Nephron (organoid): Measurements from ENCODE around the gene ASB6.
A peak's percentile ranks its signal among the peaks of the same experiment; 100 is the strongest.
"Not testable (repeated sequence)": the region's sequence is repeated elsewhere in the genome, so short reads cannot be mapped to it uniquely, and the experiment has no call there.

Experiments
- H3K27ac Mint-ChIP-seq, 3 experiments: 2 replicates each; pipeline ENCODE4 v1.8.0; 2020; ENCODE audit warnings: mixed read lengths in 3 of 3, mild to moderate bottlenecking in 2 of 3, moderate library complexity in 1 of 3
- H3K27me3 Mint-ChIP-seq: 2 replicates; pipeline ENCODE4 v1.8.0; 2021; ENCODE audit warnings: low read depth, mild to moderate bottlenecking, moderate library complexity, mixed read lengths
- H3K36me3 Mint-ChIP-seq: 2 replicates; pipeline ENCODE4 v1.8.0; 2020; ENCODE audit warnings: low read depth, mixed read lengths
- H3K4me1 Mint-ChIP-seq: 2 replicates; pipeline ENCODE4 v1.8.0; 2020; ENCODE audit warnings: mixed read lengths
- H3K4me3 Mint-ChIP-seq, 3 experiments: 2 replicates each; pipeline ENCODE4 v1.8.0; 2020; ENCODE audit warnings: mild to moderate bottlenecking in 3 of 3, mixed read lengths in 3 of 3, moderate library complexity in 2 of 3
- H3K9me3 Mint-ChIP-seq: 2 replicates; pipeline ENCODE4 v1.8.0; 2020; ENCODE audit warnings: mixed read lengths
- TF ChIP-seq, protein P1 (sequence below), 3 experiments: fragments of 200-600 bp; sonication (generic); IDR thresholded peaks; one replicate each; pipeline ENCODE4 v1.5.0; 2021; ENCODE audit warnings: antibody characterized with exemption in 3 of 3; ENCODE audit not compliant: unreplicated experiment in 3 of 3

Gene ASB6

DNA sequence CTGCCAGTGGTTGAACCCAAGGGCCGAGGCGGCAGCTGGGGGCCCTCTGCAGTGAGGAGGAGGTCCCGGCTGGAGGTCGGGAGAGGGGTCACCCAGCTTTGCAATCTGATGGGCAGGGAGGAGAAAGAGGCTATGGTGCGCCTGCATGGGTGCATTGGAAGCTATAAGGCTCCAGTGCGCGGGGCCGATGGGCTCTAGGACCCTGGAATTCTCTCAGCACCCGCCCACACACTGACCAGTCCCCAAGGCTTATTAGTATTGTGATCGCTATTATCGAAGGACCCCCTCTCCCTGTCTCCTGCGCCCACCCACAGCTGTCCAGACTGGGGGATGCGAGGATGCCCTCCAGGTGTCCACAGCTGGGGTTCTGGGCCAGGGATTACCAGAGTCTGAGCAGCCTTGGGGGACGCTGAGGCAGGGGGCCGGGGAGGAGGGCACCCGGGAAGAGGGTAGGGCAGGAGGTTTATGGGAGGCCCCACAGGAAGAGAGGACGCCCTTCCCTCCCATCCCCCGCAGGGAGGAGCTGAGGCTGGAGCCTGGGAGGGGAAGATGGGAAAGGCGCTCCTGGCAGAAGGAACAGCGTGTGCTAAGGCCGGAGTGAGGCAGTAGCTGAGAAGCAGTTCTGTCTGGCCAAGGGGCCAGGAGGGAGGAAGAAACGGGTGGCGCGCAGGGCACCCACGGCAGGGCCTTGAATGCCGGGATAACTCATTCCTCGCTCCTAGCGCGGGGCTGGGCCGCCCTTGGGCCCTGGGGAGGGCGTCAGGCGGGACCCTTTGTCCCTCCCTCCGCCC is 45.2 kb downstream of the ASB6 start:
- H3K4me3 Mint-ChIP-seq, result peak overlapping the region; percentile 81 to 89 (median 85)
- H3K4me1 Mint-ChIP-seq, result peaks cover 62% of the 10 kb centered on the region
- H3K9me3 Mint-ChIP-seq, result no peaks in the 10 kb centered on the region
- no peaks in the 10 kb centered on the region for H3K36me3 Mint-ChIP-seq
- H3K27ac Mint-ChIP-seq, result peak overlapping the region; percentile 68 to 87 (median 84)
- H3K27me3 Mint-ChIP-seq, result no peaks in the 10 kb centered on the region
- TF ChIP-seq, protein P1, sequence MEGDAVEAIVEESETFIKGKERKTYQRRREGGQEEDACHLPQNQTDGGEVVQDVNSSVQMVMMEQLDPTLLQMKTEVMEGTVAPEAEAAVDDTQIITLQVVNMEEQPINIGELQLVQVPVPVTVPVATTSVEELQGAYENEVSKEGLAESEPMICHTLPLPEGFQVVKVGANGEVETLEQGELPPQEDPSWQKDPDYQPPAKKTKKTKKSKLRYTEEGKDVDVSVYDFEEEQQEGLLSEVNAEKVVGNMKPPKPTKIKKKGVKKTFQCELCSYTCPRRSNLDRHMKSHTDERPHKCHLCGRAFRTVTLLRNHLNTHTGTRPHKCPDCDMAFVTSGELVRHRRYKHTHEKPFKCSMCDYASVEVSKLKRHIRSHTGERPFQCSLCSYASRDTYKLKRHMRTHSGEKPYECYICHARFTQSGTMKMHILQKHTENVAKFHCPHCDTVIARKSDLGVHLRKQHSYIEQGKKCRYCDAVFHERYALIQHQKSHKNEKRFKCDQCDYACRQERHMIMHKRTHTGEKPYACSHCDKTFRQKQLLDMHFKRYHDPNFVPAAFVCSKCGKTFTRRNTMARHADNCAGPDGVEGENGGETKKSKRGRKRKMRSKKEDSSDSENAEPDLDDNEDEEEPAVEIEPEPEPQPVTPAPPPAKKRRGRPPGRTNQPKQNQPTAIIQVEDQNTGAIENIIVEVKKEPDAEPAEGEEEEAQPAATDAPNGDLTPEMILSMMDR (IDR thresholded peaks at IDR 0.05; ENCODE audit: unreplicated experiment in 3 of 3), result no peak

DNA sequence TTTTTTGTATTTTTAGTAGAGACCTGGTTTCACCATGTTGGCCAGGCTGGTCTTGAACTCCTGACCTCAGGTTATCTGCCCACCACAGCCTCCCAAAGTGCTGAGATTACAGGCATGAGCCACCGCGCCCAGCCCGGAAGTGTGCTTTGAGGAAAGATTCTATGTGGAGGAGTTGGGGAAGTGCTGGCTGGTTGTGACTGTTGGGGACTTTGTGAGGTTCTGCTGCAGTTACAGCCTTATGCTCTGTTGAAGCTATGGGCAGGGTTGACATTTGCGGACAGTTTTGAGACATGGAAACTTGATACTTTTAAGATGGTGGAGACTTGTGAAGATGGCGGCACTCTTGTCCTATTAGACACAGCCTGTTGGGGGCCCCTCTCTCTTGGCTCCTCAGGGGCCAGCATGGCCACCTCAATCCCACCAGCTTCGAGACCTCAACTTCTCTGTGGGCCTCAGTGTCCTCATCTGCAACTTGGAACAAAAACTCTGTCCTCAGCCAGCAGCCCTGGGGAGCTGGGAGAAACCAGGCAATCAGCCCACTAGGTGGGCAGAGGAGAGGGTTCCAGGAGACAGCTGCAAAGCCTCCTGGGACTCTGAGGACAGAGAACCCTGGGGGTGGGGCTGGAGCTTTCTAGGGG is 45.9 kb downstream of the ASB6 start:
- TF ChIP-seq, protein P1 (IDR thresholded peaks at IDR 0.05; ENCODE audit: unreplicated experiment in 3 of 3), result no peak
- Mint-ChIP-seq H3K4me3 (peak overlapping the region; percentile 71 to 85 (median 81)), H3K4me1 (peaks cover 61% of the 10 kb centered on the region), H3K36me3 (no peaks in the 10 kb centered on the region), H3K27me3 (no peaks in the 10 kb centered on the region), H3K27ac (peak overlapping the region; percentile 68 to 87 (median 84)), H3K9me3 (no peaks in the 10 kb centered on the region)

DNA sequence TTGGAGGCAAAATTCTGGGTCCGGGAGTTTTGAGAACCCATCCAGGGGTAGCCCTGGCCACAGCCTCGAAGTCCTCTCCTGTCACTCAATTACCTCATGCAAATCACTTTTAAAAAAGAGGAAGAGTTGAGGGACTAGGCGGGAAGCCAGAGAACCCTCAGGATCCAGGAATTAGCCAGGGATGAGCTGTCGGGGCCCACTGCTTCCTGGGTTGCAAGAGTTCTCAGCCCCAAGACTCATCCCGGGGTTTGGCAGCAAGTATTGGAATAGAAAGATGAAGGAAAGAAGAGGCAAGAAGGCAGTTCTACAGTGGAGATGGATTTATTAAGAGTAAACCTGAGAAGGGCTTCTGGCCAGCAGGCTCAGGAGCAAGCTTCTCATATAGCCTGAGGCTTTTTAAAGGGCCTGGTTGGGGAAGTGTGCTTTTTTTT is 46.6 kb downstream of the ASB6 start:
- H3K9me3 Mint-ChIP-seq, result no peaks in the 10 kb centered on the region
- no peaks in the 10 kb centered on the region for H3K27me3 Mint-ChIP-seq
- TF ChIP-seq, protein P1 (IDR thresholded peaks at IDR 0.05; ENCODE audit: unreplicated experiment in 3 of 3), result no peak
- H3K4me3 Mint-ChIP-seq, result peak overlapping the region; percentile 1 to 59 (median 49)
- H3K27ac Mint-ChIP-seq, result peak overlapping the region; percentile 68 to 87 (median 84)
- no peaks in the 10 kb centered on the region for H3K36me3 Mint-ChIP-seq
- peaks cover 63% of the 10 kb centered on the region for H3K4me1 Mint-ChIP-seq

DNA sequence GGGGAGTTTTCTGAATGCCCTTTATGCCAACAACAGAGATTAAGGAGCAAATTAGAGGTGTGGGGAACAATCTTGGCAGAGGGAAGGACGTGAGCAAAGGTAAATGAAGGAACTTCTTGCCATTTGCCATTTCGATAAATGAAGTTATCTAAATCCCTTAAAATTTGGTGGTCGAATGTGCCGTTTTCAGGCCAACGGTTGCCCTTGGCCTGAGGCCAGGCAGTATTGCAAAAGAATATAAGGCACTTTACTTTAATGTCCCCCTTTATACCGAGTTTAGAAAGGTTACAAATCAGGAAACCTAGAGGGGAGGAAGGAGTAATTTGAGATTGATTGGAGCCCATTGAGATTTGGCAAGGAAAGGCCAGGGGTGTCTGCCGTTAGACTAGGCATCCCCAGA is 47.3 kb downstream of the ASB6 start:
- H3K27ac Mint-ChIP-seq, result peak overlapping the region; percentile 45 to 87 (median 84)

DNA sequence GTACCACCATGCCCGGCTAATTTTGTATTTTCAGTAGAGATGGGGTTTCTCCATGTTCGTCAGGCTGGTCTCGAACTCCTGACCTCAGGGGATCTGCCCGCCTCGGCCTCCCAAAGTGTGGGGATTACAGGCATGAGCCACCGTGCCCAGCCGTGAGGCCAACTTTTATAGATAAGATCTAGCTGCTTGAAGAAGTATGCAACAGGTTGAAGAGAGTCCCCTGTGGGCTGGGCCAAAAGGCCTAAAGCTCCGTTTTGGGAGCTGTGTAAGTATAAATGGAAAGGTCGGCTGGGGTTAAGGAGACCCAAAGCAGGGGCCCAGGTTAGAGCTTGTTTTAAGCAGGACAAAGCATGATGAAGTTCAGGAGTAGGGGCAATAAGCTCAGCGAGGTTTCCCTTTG is 49.2 kb downstream of the ASB6 start:
- H3K27me3 Mint-ChIP-seq, H3K4me3 Mint-ChIP-seq: not testable (repeated sequence)

More for the DNA sequence above, 47.3 kb downstream of the ASB6 start:
- TF ChIP-seq, protein P1 (IDR thresholded peaks at IDR 0.05; ENCODE audit: unreplicated experiment in 3 of 3), result no peak
- Mint-ChIP-seq H3K4me1 (peaks cover 67% of the 10 kb centered on the region), H3K9me3 (no peaks in the 10 kb centered on the region), H3K27me3 (no peaks in the 10 kb centered on the region), H3K4me3 (no peak overlapping the region), H3K36me3 (no peaks in the 10 kb centered on the region)

DNA sequence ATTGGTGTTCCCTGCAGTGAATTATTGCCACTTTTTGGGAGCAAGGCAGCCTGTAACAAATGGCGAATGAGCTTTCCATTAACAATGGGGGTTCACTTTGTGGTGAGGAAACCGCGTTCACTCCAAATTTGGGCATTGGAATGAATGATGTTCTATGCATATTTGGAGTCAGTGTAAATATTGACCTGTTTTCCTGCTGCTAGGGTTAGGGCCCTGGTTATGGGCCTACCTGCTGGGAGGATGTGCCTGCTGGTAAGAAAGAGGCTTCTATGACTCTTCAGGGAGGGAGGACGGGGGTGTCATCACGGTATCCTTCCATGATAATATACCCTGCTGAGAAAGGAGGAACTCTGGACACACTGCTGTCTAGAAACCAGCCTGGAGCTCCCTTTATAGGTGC is 50.0 kb downstream of the ASB6 start:
- Mint-ChIP-seq H3K9me3 (no peaks in the 10 kb centered on the region), H3K36me3 (no peaks in the 10 kb centered on the region), H3K27ac (peak overlapping the region; percentile 26 to 41 (median 37)), H3K27me3 (no peaks in the 10 kb centered on the region), H3K4me1 (peaks cover 74% of the 10 kb centered on the region), H3K4me3 (no peak overlapping the region)
- TF ChIP-seq, protein P1 (IDR thresholded peaks at IDR 0.05; ENCODE audit: unreplicated experiment in 3 of 3), result no peak

More for the DNA sequence above, 49.2 kb downstream of the ASB6 start:
- H3K36me3 Mint-ChIP-seq, H3K9me3 Mint-ChIP-seq: not testable (repeated sequence)
- Mint-ChIP-seq H3K4me1 (peaks cover 67% of the 10 kb centered on the region), H3K27ac (peak overlapping the region; percentile 53 to 84 (median 80))
